Measurements from ENCODE around the gene ANXA1. TPM values are rescaled to one million over a fixed set of nuclear protein-coding genes. Genes with fewer than 3 reads are reported as not detected.

ANXA1 gene
- total RNA-seq, 2 donors from 2014 or later = 37.9 to 44.8 TPM

DNA sequence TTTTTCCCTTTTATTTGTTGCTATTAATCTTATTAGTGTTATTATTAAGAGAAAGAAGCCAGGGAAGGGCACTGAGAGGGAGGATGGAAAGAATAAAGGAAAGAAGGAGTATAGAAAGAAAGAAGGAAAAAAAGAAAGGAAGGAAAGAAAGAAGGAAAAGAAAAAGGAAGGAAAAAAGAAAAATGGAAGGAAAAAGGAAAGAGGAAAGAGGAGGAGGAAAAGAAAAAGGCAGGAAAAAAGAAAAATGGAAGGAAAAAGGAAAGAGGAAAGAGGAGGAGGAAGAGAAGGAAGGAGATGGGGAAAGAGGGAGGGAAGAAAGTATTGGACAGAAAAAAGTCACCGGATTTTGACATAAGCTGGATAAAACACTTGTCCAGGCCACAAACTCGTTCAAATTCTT, 47.8 kb downstream of the ANXA1 start:
- H3K27me3 ChIP-seq = peaks cover 0 to 8% of the 10 kb centered on the region in 2 donors
- no peak overlapping the region for H3K4me3 ChIP-seq
- no peaks in the 10 kb centered on the region for H3K36me3 ChIP-seq (replicated peaks in 1 of 2; ENCODE audit: insufficient read depth in 1 of 2, low read depth in 2 of 2)
- DNase-seq (no peak), ATAC-seq (no peak)
- H3K4me1 ChIP-seq = no peaks in the 10 kb centered on the region
- no peaks in the 10 kb centered on the region for H3K9me3 ChIP-seq
- no peak overlapping the region for H3K27ac ChIP-seq
- 26 to 42% methylated on average over 2 of the region's 2 CpGs for WGBS, 2 donors
- intact Hi-C loops (cut with DNase I) = no loop called here
- no peak for TF ChIP-seq POLR2A (IDR thresholded peaks at IDR 0.05)
- TF ChIP-seq, protein P1, sequence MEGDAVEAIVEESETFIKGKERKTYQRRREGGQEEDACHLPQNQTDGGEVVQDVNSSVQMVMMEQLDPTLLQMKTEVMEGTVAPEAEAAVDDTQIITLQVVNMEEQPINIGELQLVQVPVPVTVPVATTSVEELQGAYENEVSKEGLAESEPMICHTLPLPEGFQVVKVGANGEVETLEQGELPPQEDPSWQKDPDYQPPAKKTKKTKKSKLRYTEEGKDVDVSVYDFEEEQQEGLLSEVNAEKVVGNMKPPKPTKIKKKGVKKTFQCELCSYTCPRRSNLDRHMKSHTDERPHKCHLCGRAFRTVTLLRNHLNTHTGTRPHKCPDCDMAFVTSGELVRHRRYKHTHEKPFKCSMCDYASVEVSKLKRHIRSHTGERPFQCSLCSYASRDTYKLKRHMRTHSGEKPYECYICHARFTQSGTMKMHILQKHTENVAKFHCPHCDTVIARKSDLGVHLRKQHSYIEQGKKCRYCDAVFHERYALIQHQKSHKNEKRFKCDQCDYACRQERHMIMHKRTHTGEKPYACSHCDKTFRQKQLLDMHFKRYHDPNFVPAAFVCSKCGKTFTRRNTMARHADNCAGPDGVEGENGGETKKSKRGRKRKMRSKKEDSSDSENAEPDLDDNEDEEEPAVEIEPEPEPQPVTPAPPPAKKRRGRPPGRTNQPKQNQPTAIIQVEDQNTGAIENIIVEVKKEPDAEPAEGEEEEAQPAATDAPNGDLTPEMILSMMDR (IDR thresholded peaks at IDR 0.05) = no peak

DNA sequence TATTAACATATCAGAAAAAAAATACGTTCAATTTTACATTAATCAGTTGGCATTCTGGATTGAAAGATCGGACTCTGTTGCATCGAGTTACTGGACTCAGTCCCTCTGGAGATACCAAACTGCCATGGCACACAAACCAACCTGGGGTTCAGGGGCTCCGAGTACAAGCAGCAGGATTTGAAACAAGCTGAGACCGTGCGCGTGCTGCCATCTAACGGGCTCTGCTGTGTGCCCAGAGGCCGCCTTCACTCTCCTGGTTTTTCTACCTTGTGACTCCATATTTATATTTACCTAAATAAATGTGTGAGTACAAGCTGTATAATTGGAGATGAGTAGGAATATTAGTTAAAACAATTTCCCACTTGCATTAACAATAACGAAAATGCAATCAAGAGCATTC, 48.2 kb downstream of the ANXA1 start:
- intact Hi-C loops (cut with DNase I) = loop anchor here (10.0 kb wide), 1 partner anchor 1375 kb away; no protein-coding TSS in a partner anchor
- Histone ChIP-seq H3K27ac (no peak overlapping the region), H3K27me3 (peaks cover 0 to 8% of the 10 kb centered on the region in 2 donors), H3K9me3 (no peaks in the 10 kb centered on the region), H3K36me3 (replicated peaks in 1 of 2; ENCODE audit: insufficient read depth in 1 of 2, low read depth in 2 of 2) (no peaks in the 10 kb centered on the region), H3K4me3 (no peak overlapping the region), H3K4me1 (no peaks in the 10 kb centered on the region)
- WGBS, 2 donors = 50% methylated on average over 10 of the region's 10 CpGs
- no peak for TF ChIP-seq POLR2A (IDR thresholded peaks at IDR 0.05)
- TF ChIP-seq, protein P1 (IDR thresholded peaks at IDR 0.05) = no peak
- no peak for ATAC-seq
- DNase-seq = peak in 1 of 4 donors; percentile 9

DNA sequence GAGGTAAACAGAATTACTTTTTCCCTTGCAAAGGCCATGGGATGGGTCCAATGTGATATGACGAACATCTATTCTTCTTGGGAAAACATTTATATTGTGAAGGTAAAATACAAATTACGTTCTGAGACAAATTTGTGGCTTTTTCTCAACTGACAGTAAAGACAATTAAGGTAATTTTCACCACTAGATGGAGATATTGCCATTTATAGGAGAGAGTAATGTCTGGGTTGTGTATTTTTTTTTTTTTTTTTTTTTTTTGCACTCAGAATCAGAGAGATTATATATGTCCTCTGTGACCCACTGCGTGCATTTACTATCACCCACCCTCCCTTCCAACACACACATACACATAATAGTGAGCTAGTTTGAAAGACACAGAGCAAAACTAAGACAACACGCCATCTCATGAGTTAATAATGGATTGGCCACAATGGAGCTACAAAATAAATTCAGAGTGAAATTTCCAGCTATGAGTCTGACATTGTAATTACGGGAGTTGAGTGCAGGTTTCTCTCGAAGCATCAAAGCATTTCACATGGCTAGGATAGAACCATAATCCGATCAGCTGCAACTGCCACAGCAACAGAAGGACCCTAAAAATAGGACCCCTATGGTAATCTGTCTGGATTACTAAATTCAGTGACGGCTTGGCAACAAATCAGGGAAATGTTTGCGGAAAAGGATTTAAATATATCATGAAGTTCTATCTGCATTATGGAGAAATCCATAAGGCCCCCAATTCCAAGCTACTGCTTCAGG, 49.2 kb downstream of the ANXA1 start:
- Histone ChIP-seq H3K27ac (no peak overlapping the region), H3K36me3 (replicated peaks in 1 of 2; ENCODE audit: insufficient read depth in 1 of 2, low read depth in 2 of 2) (no peaks in the 10 kb centered on the region), H3K4me3 (no peak overlapping the region), H3K27me3 (peaks cover 0 to 8% of the 10 kb centered on the region in 2 donors), H3K9me3 (no peaks in the 10 kb centered on the region), H3K4me1 (no peaks in the 10 kb centered on the region)
- no peak for DNase-seq
- ATAC-seq = peak; percentile 45
- WGBS, 2 donors = 32 to 33% methylated on average over 9 of the region's 9 CpGs
- intact Hi-C loops (cut with DNase I) = loop anchor here (10.0 kb wide), 1 partner anchor 1374 kb away; no protein-coding TSS in a partner anchor
- TF ChIP-seq, protein P1 (IDR thresholded peaks at IDR 0.05) = peak; percentile 25 to 64 (median 51)
- TF ChIP-seq POLR2A (IDR thresholded peaks at IDR 0.05) = no peak

DNA sequence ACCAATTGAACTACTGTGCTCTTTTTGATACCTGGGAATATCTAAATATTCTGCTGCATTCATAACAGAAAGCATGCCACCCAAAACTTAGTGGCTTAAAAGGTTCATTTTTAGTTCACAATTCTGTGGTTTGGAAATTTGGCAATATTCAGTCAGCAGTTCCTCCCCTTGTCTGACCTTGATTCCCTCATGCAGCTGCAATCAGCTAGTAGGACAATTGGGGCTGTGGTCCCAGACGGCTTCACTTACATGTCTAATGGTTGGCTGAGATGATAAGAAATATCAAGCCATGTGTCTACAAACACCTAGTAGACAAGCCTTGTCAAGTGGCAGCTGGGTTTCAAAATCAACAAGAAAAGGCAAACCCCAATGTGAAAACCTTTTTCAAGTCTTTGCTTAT, 51.3 kb downstream of the ANXA1 start:
- no peak for DNase-seq
- no peak overlapping the region for H3K27ac ChIP-seq
- WGBS, 2 donors = 0% methylated on average over 1 of the region's 1 CpG
- H3K36me3 ChIP-seq (replicated peaks in 1 of 2; ENCODE audit: insufficient read depth in 1 of 2, low read depth in 2 of 2) = no peaks in the 10 kb centered on the region
- H3K4me3 ChIP-seq = no peak overlapping the region
- ATAC-seq = no peak
- peaks cover 0 to 8% of the 10 kb centered on the region in 2 donors for H3K27me3 ChIP-seq
- H3K4me1 ChIP-seq = no peaks in the 10 kb centered on the region
- intact Hi-C loops (cut with DNase I) = loop anchor here (10.0 kb wide), 1 partner anchor 1372 kb away; no protein-coding TSS in a partner anchor
- TF ChIP-seq, protein P1 (IDR thresholded peaks at IDR 0.05) = no peak
- no peak for TF ChIP-seq POLR2A (IDR thresholded peaks at IDR 0.05)
- no peaks in the 10 kb centered on the region for H3K9me3 ChIP-seq

Data from body of pancreas (tissue), 4 donors.